ENCODE results near the gene EFCAB6.

The EFCAB6 gene

GRCh38 chr22:43819421-43819921 is 7.4 kb upstream of the EFCAB6 start:
- no peak for DNase-seq (ENCODE audit: low spot score)

GRCh38 chr22:43818981-43819380 is 6.9 kb upstream of the EFCAB6 start:
- no peak for DNase-seq (ENCODE audit: low spot score)

- no peak for DNase-seq (ENCODE audit: low spot score)
These were observed 5.3 kb upstream of the EFCAB6 start for GRCh38 chr22:43817402-43817801.

- no peak for DNase-seq (ENCODE audit: low spot score)
These were observed 2.2 kb upstream of the EFCAB6 start for GRCh38 chr22:43814264-43814663.

- DNase-seq (ENCODE audit: low spot score), result no peak
These were observed 785 bp upstream of the EFCAB6 start for GRCh38 chr22:43812890-43813289.

- DNase-seq (ENCODE audit: low spot score), result peak; percentile 28
These were observed 342 bp downstream of the EFCAB6 start for GRCh38 chr22:43811777-43812148.

- no peak for DNase-seq (ENCODE audit: low spot score)
These were observed 9.1 kb downstream of the EFCAB6 start for GRCh38 chr22:43802897-43803495.

- no peak for DNase-seq (ENCODE audit: low spot score)
These were observed 11.1 kb downstream of the EFCAB6 start for GRCh38 chr22:43800970-43801369.

GRCh38 chr22:43798492-43798891 is 13.6 kb downstream of the EFCAB6 start:
- DNase-seq (ENCODE audit: low spot score), result peak; percentile 35

- no peak for DNase-seq (ENCODE audit: low spot score)
These were observed 15.5 kb downstream of the EFCAB6 start for GRCh38 chr22:43796567-43796966.

GRCh38 chr22:43795320-43795719 is 16.8 kb downstream of the EFCAB6 start:
- no peak for DNase-seq (ENCODE audit: low spot score)

GRCh38 chr22:43792905-43793304 is 19.2 kb downstream of the EFCAB6 start:
- DNase-seq (ENCODE audit: low spot score), result no peak

GRCh38 chr22:43789452-43789851 is 22.7 kb downstream of the EFCAB6 start:
- DNase-seq (ENCODE audit: low spot score), result no peak

- peak; percentile 18 for DNase-seq (ENCODE audit: low spot score)
These were observed 28.3 kb downstream of the EFCAB6 start for GRCh38 chr22:43783777-43784176.

- no peak for DNase-seq (ENCODE audit: low spot score)
These were observed 29.7 kb downstream of the EFCAB6 start for GRCh38 chr22:43782448-43782847.

GRCh38 chr22:43777286-43777685 is 34.8 kb downstream of the EFCAB6 start:
- no peak for DNase-seq (ENCODE audit: low spot score)

GRCh38 chr22:43776081-43776670 is 35.9 kb downstream of the EFCAB6 start:
- no peak for DNase-seq (ENCODE audit: low spot score)

- no peak for DNase-seq (ENCODE audit: low spot score)
These were observed 37.7 kb downstream of the EFCAB6 start for GRCh38 chr22:43774318-43774915.

- DNase-seq (ENCODE audit: low spot score), result no peak
These were observed 39.3 kb downstream of the EFCAB6 start for GRCh38 chr22:43772831-43773230.

- no peak for DNase-seq (ENCODE audit: low spot score)
These were observed 56.7 kb downstream of the EFCAB6 start for GRCh38 chr22:43755452-43755851.

GRCh38 chr22:43755011-43755410 is 57.1 kb downstream of the EFCAB6 start:
- DNase-seq (ENCODE audit: low spot score), result no peak

GRCh38 chr22:43754176-43754575 is 57.9 kb downstream of the EFCAB6 start:
- no peak for DNase-seq (ENCODE audit: low spot score)

GRCh38 chr22:43753688-43754087 is 58.4 kb downstream of the EFCAB6 start:
- DNase-seq (ENCODE audit: low spot score), result no peak

- peak; percentile 3 for DNase-seq (ENCODE audit: low spot score)
These were observed 61.4 kb downstream of the EFCAB6 start for GRCh38 chr22:43750751-43751150.
